Measurements from ENCODE around the gene ZFAND3.

GRCh38 chr6:37874726-37875125, 55.2 kb downstream of the ZFAND3 start:
- TF ChIP-seq ZFX (IDR thresholded peaks at IDR 0.05; ENCODE audit: borderline replicate concordance) (no peak), CTCF (IDR thresholded peaks at IDR 0.05) (no peak)
